T-cell (primary cell): ENCODE results near the gene SIL1. TPM values are rescaled to one million over a fixed set of nuclear protein-coding genes. Genes with fewer than 3 reads are reported as not detected.
"Not testable (repeated sequence)": the region's sequence is repeated elsewhere in the genome, so short reads cannot be mapped to it uniquely, and the experiment has no call there.

ENCODE experiments used
- ATAC-seq, 4 experiments: fragments of 200-7000 bp in 3 of 4; fragments of 150-1000 bp in 1 of 4; cut with Tn5 transposase; replicated peaks in 1 of 4; 1 replicate in 3 of 4; 2 replicates in 1 of 4; pipeline ENCODE4 v1.10.0; 2021; ENCODE audit warnings: moderate library complexity in 3 of 4, mild to moderate bottlenecking in 2 of 4, moderate number of reproducible peaks in 1 of 4
- CTCF ChIA-PET, 2 donors: fragments of 300-600 bp; sonication (Branson Sonifier 250); formaldehyde crosslinking; loops; one replicate each; lab custom pipeline; 2022; ENCODE audit warnings: antibody characterized with exemption in 2 of 2; lab: Charles Lee
- POLR2A ChIA-PET, 2 donors: fragments of 300-600 bp; sonication (Branson Sonifier 250); formaldehyde crosslinking; loops; one replicate each; lab custom pipeline; 2022; ENCODE audit warnings: antibody characterized with exemption in 2 of 2; lab: Charles Lee
- DNase-seq, 35 experiments: peaks; one replicate each; pipeline versions ENCODE4 v3.0.0 to v3.0.0-alpha.2; 2013 to 2023
- H3K27ac ChIP-seq: one replicate; pipeline ENCODE4 v1.5.1; 2013; ENCODE audit warnings: low read length
- H3K27me3 ChIP-seq, 2 experiments: replicated peaks in 1 of 2; 1 replicate in 1 of 2; 2 replicates in 1 of 2; pipeline versions ENCODE4 v1.6.1 to v1.7.0; 2013; ENCODE audit warnings: low read length in 1 of 2, mixed read lengths in 1 of 2; ENCODE audit not compliant: control insufficient read depth in 2 of 2, insufficient read depth in 2 of 2; ENCODE audit errors: extremely low read depth in 1 of 2
- H3K36me3 ChIP-seq, 2 donors: 1 replicate in 1 of 2; 2 replicates in 1 of 2; pipeline versions ENCODE4 v1.6.1 to v1.7.0; 2013; ENCODE audit warnings: low read length in 1 of 2; ENCODE audit not compliant: control insufficient read depth in 2 of 2, insufficient read depth in 1 of 2; ENCODE audit errors: extremely low read depth in 1 of 2
- H3K4me1 ChIP-seq, 2 experiments: 1 replicate in 1 of 2; 2 replicates in 1 of 2; pipeline versions ENCODE4 v1.6.1 to v1.7.0; 2013; ENCODE audit warnings: low read length in 2 of 2, mixed read lengths in 1 of 2; ENCODE audit not compliant: insufficient read depth in 2 of 2, control insufficient read depth in 1 of 2; ENCODE audit errors: extremely low read depth in 1 of 2
- H3K4me3 ChIP-seq, 2 donors: 1 replicate in 1 of 2; 2 replicates in 1 of 2; pipeline versions ENCODE4 v1.5.1 to v1.7.0; 2013; ENCODE audit warnings: mild to moderate bottlenecking in 2 of 2, low read length in 1 of 2, moderate library complexity in 1 of 2; ENCODE audit not compliant: control insufficient read depth in 1 of 2; ENCODE audit errors: extremely low read depth in 1 of 2
- H3K9me3 ChIP-seq: 2 replicates; pipeline ENCODE4 v1.7.0; 2013
- H3K27ac Mint-ChIP-seq, 2 donors: one replicate each; pipeline ENCODE4 v1.8.0; 2020 to 2021; ENCODE audit warnings: mild to moderate bottlenecking in 2 of 2, mixed read lengths in 2 of 2
- H3K27me3 Mint-ChIP-seq, 2 donors: one replicate each; pipeline ENCODE4 v1.8.0; 2021 to 2022; ENCODE audit warnings: mixed read lengths in 2 of 2
- H3K36me3 Mint-ChIP-seq: one replicate; pipeline ENCODE4 v1.8.0; 2021; ENCODE audit warnings: mixed read lengths
- H3K4me1 Mint-ChIP-seq, 3 donors: one replicate each; pipeline ENCODE4 v1.8.0; 2020 to 2022; ENCODE audit warnings: mixed read lengths in 3 of 3, mild to moderate bottlenecking in 1 of 3
- H3K4me3 Mint-ChIP-seq, 3 donors: one replicate each; pipeline ENCODE4 v1.8.0; 2020 to 2022; ENCODE audit warnings: mild to moderate bottlenecking in 3 of 3, mixed read lengths in 3 of 3, moderate library complexity in 3 of 3
- H3K9me3 Mint-ChIP-seq, 3 donors: one replicate each; pipeline ENCODE4 v1.8.0; 2020 to 2022; ENCODE audit warnings: mixed read lengths in 3 of 3
- WGBS: methylation state at CpG from one replicate; pipeline ENCODE4 v1.1.5; 2013; ENCODE audit warnings: missing lambda C conversion rate; ENCODE audit not compliant: insufficient coverage; 5-methylcytosine and 5-hydroxymethylcytosine counted together
- total RNA-seq, 35 experiments: library from RNA in 6 of 35; stranded (reverse) in 6 of 35; fragments of 120-200 nt in 1 of 35; gene quantifications; one replicate each; pipeline versions ENCODE4 v1.2.1 to v1.2.4 and lab custom pipeline; 2013 to 2026

The SIL1 gene
- total RNA-seq, 5 donors from 2014 or later (not counting 1 experiment from before 2014, with no cell fraction given) = 14.2 to 16.5 (median 15.8) TPM

DNA sequence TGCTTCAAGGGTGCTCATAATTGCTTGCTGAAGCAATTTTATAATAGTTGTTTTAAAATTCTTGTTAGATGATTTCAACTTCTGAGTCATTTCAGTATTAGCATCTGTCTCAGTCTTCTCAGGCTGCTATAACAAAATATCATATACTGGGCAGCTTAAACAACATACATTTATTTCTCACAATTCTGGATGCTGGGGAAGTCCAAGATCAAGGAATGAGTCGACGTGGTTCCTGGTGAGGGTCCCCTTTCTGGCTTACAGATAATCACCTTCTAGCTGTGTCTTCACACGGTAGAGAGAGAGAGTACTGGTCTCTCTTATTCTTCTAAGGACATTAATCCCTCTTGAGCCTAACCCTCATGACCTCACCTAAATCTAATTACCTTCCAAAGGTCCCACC is 160.4 kb downstream of the SIL1 start:
- DNase-seq (no peak), ATAC-seq (no peak)
- H3K27me3 Mint-ChIP-seq = no peaks in the 10 kb centered on the region
- 60% methylated on average over 1 of the region's 3 CpGs for WGBS
- H3K4me3 Mint-ChIP-seq = no peak overlapping the region
- no peak overlapping the region for H3K27ac Mint-ChIP-seq
- no peaks in the 10 kb centered on the region for H3K4me1 ChIP-seq
- H3K36me3 ChIP-seq = no peaks in the 10 kb centered on the region
- no peak overlapping the region for H3K27ac ChIP-seq
- no peak overlapping the region for H3K4me3 ChIP-seq
- H3K27me3 ChIP-seq = no peaks in the 10 kb centered on the region
- peaks cover 67% of the 10 kb centered on the region for H3K36me3 Mint-ChIP-seq
- H3K9me3 ChIP-seq = no peaks in the 10 kb centered on the region
- peaks cover 14 to 29% (median 14%) of the 10 kb centered on the region in 3 donors for H3K9me3 Mint-ChIP-seq
- ChIA-PET CTCF (no interaction called here), POLR2A (no interaction called here)
- no peaks in the 10 kb centered on the region for H3K4me1 Mint-ChIP-seq

DNA sequence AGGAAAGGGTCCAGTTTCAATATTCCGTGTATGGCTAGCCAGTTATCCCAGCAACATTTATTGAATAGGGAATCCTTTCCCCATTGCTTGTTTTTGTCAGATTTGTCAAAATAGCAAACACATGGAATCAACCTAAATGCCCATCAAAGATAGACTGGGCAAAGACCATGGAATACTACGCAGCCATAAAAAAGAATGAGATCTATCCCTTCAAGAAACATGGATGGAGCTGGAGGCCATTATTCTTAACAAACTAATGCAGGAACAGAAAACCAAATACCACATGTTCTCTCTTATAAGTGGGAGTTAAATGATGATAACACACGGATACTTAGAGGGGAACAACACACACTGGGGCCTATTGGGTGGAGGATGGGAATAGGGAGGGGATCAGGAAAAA is 161.8 kb downstream of the SIL1 start:
- Mint-ChIP-seq H3K9me3 (peaks cover 14 to 29% (median 14%) of the 10 kb centered on the region in 3 donors), H3K36me3 (peaks cover 59% of the 10 kb centered on the region)
- DNase-seq = not testable (repeated sequence)

DNA sequence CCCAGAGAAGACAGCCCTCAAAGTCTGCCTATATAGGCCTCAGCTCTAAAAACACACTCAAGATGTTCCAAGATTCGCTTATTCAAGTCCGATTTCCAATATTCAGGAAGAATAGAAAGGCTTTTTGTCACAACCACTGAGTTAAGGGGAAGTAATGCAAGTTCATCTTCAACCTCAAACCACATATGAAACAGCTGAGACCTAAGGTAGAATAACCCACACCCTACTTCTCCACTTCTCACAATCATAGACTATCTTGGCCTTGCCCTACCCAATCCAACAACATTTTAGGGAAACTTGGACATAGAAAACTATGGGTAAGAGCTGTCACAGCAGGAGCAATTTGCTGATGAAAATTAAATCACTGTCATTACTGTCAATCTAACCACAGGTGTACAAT is 171.0 kb downstream of the SIL1 start:
- no peaks in the 10 kb centered on the region for H3K9me3 ChIP-seq
- Mint-ChIP-seq H3K36me3 (peaks cover 48% of the 10 kb centered on the region), H3K4me1 (no peaks in the 10 kb centered on the region), H3K4me3 (no peak overlapping the region), H3K27me3 (no peaks in the 10 kb centered on the region), H3K9me3 (no peaks in the 10 kb centered on the region), H3K27ac (no peak overlapping the region)
- no peaks in the 10 kb centered on the region for H3K27me3 ChIP-seq
- no peak overlapping the region for H3K4me3 ChIP-seq
- ChIA-PET POLR2A (no interaction called here), CTCF (no interaction called here)
- no peak overlapping the region for H3K27ac ChIP-seq
- no CpG with 5 or more reads among the region's 2 CpGs for WGBS
- DNase-seq (no peak), ATAC-seq (no peak)
- no peaks in the 10 kb centered on the region for H3K4me1 ChIP-seq
- peaks cover 0 to 4% of the 10 kb centered on the region in 2 donors for H3K36me3 ChIP-seq

More for the DNA sequence above, 161.8 kb downstream of the SIL1 start:
- H3K4me3 Mint-ChIP-seq, H3K9me3 ChIP-seq, H3K27me3 ChIP-seq, H3K4me1 ChIP-seq, CTCF ChIA-PET, H3K36me3 ChIP-seq, POLR2A ChIA-PET, H3K4me3 ChIP-seq, H3K27me3 Mint-ChIP-seq, H3K27ac Mint-ChIP-seq, H3K27ac ChIP-seq, ATAC-seq, H3K4me1 Mint-ChIP-seq: not testable (repeated sequence)
- WGBS = 100% methylated on average over 1 of the region's 3 CpGs

DNA sequence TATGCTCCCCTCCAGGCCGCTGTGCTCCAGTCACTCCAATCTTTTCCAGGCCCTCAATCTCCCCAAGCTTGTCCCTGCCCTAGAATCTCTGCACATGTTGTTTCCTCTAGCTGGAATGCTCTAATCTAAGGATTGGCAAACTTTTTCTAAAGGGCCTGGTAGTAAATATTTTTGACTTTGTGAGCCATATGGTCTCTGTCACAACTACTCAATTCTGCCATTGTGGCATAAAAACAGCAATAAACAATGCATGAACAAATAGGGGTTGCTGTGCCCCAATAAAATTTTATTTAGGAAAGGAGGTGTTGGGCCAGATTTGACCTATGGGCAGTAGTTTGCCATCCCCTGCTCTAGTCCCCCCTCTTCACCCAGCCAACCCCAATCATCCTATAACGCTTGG is 172.5 kb downstream of the SIL1 start:
- Mint-ChIP-seq H3K27ac (no peak overlapping the region), H3K9me3 (no peaks in the 10 kb centered on the region), H3K36me3 (peaks cover 57% of the 10 kb centered on the region), H3K4me1 (no peaks in the 10 kb centered on the region), H3K4me3 (no peak overlapping the region), H3K27me3 (no peaks in the 10 kb centered on the region)
- no peaks in the 10 kb centered on the region for H3K27me3 ChIP-seq
- no peaks in the 10 kb centered on the region for H3K9me3 ChIP-seq
- H3K36me3 ChIP-seq = peaks cover 0 to 4% of the 10 kb centered on the region in 2 donors
- no peak for ATAC-seq
- WGBS = 100% methylated on average over 2 of the region's 2 CpGs
- H3K4me3 ChIP-seq = no peak overlapping the region
- no peaks in the 10 kb centered on the region for H3K4me1 ChIP-seq
- POLR2A ChIA-PET = no interaction called here
- CTCF ChIA-PET = no interaction called here
- no peak for DNase-seq
- no peak overlapping the region for H3K27ac ChIP-seq

DNA sequence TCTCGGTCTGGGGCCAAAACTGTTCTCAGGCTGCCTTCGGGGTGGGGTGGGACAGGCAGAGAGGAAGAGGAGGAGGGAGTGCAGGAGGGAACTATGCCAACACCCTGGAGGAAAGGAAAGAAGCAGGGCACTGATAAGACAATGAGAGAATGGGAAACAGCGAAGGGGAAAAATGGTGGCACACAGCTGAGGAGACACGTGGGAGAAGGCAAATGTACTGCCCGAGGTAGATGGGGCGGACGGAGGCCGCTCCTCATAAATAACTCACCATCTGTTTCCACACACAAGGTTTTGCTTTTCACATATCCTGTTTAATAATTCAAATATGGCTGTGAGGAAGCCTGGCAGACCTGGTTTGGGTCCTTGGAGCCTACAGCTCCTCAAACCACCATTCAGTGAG is 174.9 kb downstream of the SIL1 start:
- Histone ChIP-seq H3K9me3 (no peaks in the 10 kb centered on the region), H3K36me3 (peaks cover 0 to 18% of the 10 kb centered on the region in 2 donors), H3K4me3 (no peak overlapping the region), H3K4me1 (no peaks in the 10 kb centered on the region), H3K27ac (no peak overlapping the region), H3K27me3 (no peaks in the 10 kb centered on the region)
- ChIA-PET POLR2A (no interaction called here), CTCF (no interaction called here)
- ATAC-seq (no peak), DNase-seq (no peak)
- Mint-ChIP-seq H3K27ac (no peak overlapping the region), H3K9me3 (no peaks in the 10 kb centered on the region), H3K27me3 (no peaks in the 10 kb centered on the region), H3K36me3 (peaks cover 80% of the 10 kb centered on the region), H3K4me3 (no peak overlapping the region), H3K4me1 (no peaks in the 10 kb centered on the region)
- 93% methylated on average over 2 of the region's 8 CpGs for WGBS

DNA sequence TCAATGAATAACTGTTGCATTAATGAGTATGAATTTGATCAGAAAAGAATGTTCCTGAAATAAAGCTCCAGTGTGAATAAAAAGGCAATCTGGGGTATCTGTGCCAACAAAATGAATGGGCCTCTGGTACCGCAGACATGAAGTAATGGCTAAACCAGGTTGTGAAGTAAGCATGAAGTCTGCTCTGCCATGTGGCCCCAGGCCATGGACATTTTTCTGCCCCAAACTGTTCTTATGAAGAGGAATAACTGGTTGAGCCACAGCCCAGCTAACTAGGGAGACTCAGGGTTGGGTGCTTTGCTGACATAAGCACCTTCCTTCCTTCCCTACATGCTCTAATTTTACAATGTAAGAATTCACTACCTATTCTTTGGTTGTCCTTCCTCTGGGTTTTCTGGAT is 175.6 kb downstream of the SIL1 start:
- Mint-ChIP-seq H3K9me3 (no peaks in the 10 kb centered on the region), H3K4me3 (no peak overlapping the region), H3K4me1 (no peaks in the 10 kb centered on the region), H3K36me3 (peaks cover 83% of the 10 kb centered on the region), H3K27ac (no peak overlapping the region), H3K27me3 (no peaks in the 10 kb centered on the region)
- Histone ChIP-seq H3K4me1 (no peaks in the 10 kb centered on the region), H3K36me3 (peaks cover 0 to 18% of the 10 kb centered on the region in 2 donors), H3K27ac (no peak overlapping the region), H3K4me3 (no peak overlapping the region), H3K9me3 (no peaks in the 10 kb centered on the region), H3K27me3 (no peaks in the 10 kb centered on the region)
- ATAC-seq = no peak
- 100% methylated on average over 1 of the region's 1 CpG for WGBS
- DNase-seq = no peak
- ChIA-PET POLR2A (interaction anchor here (0.6 kb wide), 2 partner anchors 127 to 320 kb away, joined by 5 to 6 read pairs; no protein-coding TSS in a partner anchor), CTCF (no interaction called here)

DNA sequence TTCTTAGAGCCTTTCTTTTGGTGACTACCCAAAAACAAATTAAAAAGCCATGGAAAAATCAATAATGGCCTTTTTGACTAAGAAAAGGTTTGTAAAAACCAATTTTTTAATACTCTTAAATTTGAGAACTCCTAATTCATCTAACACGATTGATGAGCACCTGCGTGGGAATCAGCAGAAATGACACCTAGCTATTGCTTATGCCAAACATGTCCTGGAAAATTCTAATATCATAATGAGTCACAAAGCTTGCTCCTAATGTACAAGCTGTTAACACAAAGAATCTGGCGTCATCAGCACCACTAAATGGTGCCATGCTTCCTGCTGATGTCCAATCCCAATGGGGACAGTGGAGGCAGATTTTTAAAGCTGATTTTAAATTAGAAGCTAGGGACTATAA is 176.8 kb downstream of the SIL1 start:
- H3K4me1 Mint-ChIP-seq = no peaks in the 10 kb centered on the region
- ATAC-seq (no peak), DNase-seq (no peak)
- WGBS = 80% methylated on average over 1 of the region's 3 CpGs
- ChIA-PET POLR2A (interaction anchor here (0.5 to 0.6 kb wide), 2 partner anchors 223 to 245 kb away, joined by 5 to 7 read pairs; no protein-coding TSS in a partner anchor), CTCF (no interaction called here)
- Histone ChIP-seq H3K27me3 (no peaks in the 10 kb centered on the region), H3K36me3 (peaks cover 0 to 18% of the 10 kb centered on the region in 2 donors), H3K9me3 (no peaks in the 10 kb centered on the region), H3K27ac (no peak overlapping the region), H3K4me1 (no peaks in the 10 kb centered on the region), H3K4me3 (no peak overlapping the region)
- H3K27me3 Mint-ChIP-seq = no peaks in the 10 kb centered on the region
- peaks cover 83% of the 10 kb centered on the region for H3K36me3 Mint-ChIP-seq
- no peak overlapping the region for H3K4me3 Mint-ChIP-seq
- no peak overlapping the region for H3K27ac Mint-ChIP-seq
- no peaks in the 10 kb centered on the region for H3K9me3 Mint-ChIP-seq
